Smooth muscle cell of the pulmonary artery (primary cell): Measurements from ENCODE around the gene TAL1. TPM values are rescaled to one million over a fixed set of nuclear protein-coding genes. Genes with fewer than 3 reads are reported as not detected.

Experiments
- total RNA-seq: library from RNA; depleted of rRNA; stranded (reverse); fragments of >200 nt; gene quantifications from 2 replicates; pipeline ENCODE4 v1.2.3, GENCODE V29; 2014

The TAL1 gene
- 0.07 and 0.91 TPM in 2 replicates for total RNA-seq

DNA sequence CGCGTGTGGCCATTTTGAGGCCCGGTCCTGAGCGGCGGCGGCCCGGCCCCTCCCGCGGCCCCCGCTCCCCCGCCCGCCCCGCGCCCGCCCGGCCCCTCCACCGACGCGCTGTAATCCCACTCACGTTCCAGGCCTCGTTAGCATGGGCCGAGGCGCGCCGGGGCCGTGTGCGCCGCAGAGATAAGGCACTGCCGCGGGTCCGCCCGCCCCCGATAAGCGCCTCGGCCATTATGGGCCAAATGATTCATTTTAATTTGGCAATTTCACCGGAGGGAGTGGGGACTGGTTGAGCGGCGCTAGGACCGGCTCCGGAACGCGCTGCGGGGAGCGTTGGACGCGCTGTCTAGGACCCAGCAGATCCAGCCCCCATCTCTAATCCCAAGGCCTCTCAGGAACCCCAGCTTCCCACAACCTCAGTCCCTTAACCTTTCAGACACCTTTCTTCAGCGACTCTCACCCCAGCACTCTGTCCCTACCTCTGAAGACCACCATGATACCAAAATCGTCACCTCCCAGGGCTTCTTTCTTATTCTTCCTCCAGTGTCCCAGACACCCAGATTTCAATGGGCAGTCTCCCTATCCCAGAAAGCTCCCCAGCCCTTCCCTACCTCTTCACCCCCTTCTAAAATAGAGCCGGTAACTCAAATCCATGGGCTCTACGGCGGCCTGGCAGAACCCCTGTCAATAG is at the start of gene TAL1:
Gene TAL1, minus strand, starts transcription at position 39 of the 688 bp plus-strand sequence. CDS start 6,337 bp downstream, outside the sequence.

DNA sequence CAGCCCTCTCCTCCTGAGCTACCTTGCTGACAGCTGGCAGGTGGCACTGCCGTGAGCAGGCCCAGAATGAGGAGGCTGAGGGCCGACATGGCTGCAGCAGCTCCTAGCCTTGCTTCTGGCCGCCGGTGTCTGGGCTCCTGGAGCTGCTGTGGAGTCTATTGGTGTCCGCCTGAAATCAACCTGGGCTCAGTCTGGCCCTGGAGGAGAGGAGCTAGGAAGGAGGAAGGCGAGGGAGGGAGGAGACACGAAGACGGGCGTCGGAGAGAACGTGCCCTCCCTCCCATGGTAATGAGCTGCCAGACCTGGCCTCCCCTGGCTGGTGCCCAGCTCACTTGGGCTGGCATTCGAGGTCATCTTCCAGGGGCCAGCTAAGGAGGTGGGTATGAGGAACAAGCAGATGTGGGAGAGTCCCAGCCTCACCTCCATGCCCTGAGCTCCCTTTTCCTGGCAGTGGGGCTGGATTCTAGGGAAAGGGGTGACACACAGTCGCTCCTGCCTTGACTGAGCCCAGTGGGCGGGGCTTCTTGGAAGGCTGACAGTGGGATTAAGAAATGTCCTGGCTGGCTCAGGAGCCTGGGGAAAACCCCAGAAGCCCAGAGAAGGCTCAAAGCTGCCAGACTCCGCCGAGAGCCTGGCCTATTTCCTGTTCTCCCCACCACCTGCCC is 42.0 kb downstream of the TAL1 start, which contains the start of gene PDZK1IP1:
Gene PDZK1IP1, minus strand, starts transcription at position 193 of the 665 bp plus-strand sequence. Its CDS starts 104 bp downstream, at position 89.

Other genes with a start within 250 kb of the TAL1 start
- gene CYP4X1, start 208.6 kb downstream of the TAL1 start, total RNA-seq: 1.2 and 2.9 TPM in 2 replicates
- gene CYP4Z1, start 165.0 kb downstream of the TAL1 start, total RNA-seq: not detected in 2 replicates
- gene CYP4A22, start 94.8 kb downstream of the TAL1 start, total RNA-seq: not detected in 2 replicates
- 0.26 and 2.0 TPM in 2 replicates for gene PDZK1IP1, start 42.2 kb downstream of the TAL1 start, total RNA-seq
- 1.9 and 4.0 TPM in 2 replicates for gene STIL, start 81.9 kb upstream of the TAL1 start, total RNA-seq
- gene CMPK1, start 101.6 kb upstream of the TAL1 start, total RNA-seq: 120 and 143 TPM in 2 replicates
- not detected in 2 replicates for gene FOXE3, start 184.1 kb upstream of the TAL1 start, total RNA-seq
- gene FOXD2, start 205.8 kb upstream of the TAL1 start, total RNA-seq: 0.10 and 0.20 TPM in 2 replicates